Stomach (tissue), 9 donors: ENCODE results near the gene WDR20. TPM values are rescaled to one million over a fixed set of nuclear protein-coding genes. Genes with fewer than 3 reads are reported as not detected.

Source experiments
- DNase-seq, 2 donors: peaks; one replicate each; pipeline versions ENCODE4 v3.0.0 to v3.0.0-alpha.2; 2013 to 2019
- H3K27ac ChIP-seq, 5 donors: fragments of 200-600 bp in 4 of 5; sonication (generic) in 4 of 5; one replicate each; pipeline ENCODE4 v1.5.1; 2013 to 2019; ENCODE audit warnings: mild to moderate bottlenecking in 1 of 5, moderate library complexity in 1 of 5
- H3K27me3 ChIP-seq, 3 donors: fragments of 200-600 bp; sonication (generic); one replicate each; pipeline ENCODE4 v1.5.1; 2017 to 2019; ENCODE audit warnings: mixed run types in 1 of 3
- H3K36me3 ChIP-seq, 4 donors: fragments of 200-600 bp; sonication (generic); 1 replicate in 3 of 4; 2 replicates in 1 of 4; pipeline ENCODE4 v1.5.1; 2016 to 2019
- H3K4me1 ChIP-seq, 4 donors: fragments of 200-600 bp; sonication (generic); one replicate each; pipeline ENCODE4 v1.5.1; 2016 to 2019
- H3K4me3 ChIP-seq, 4 donors: fragments of 200-600 bp; sonication (generic) in 3 of 4; one replicate each; pipeline ENCODE4 v1.5.1; 2016 to 2019; ENCODE audit warnings: mild to moderate bottlenecking in 1 of 4
- H3K9me3 ChIP-seq, 4 donors: fragments of 200-600 bp; sonication (generic); one replicate each; pipeline ENCODE4 v1.5.1; 2016 to 2019
- EP300 ChIP-seq: sonication (generic); formaldehyde crosslinking; IDR thresholded peaks from one replicate; pipeline ENCODE4 v1.6.1; 2017; ENCODE audit warnings: antibody characterized with exemption
- POLR2A ChIP-seq, 4 donors: fragments of 450-650 bp; IDR thresholded peaks; one replicate each; pipeline ENCODE4 v1.6.1; 2016; ENCODE audit warnings: antibody characterized with exemption in 4 of 4, control low read depth in 2 of 4, mild to moderate bottlenecking in 1 of 4, moderate library complexity in 1 of 4
- POLR2AphosphoS5 ChIP-seq, 3 donors: sonication (generic); formaldehyde crosslinking; IDR thresholded peaks; one replicate each; pipeline ENCODE4 v1.6.1; 2016; ENCODE audit warnings: antibody characterized with exemption in 3 of 3
- WGBS, 5 donors: extraction: QIAGEN DNeasy Blood & Tissue Kit in 3 of 5; methylation state at CpG; one replicate each; pipeline versions ENCODE4 v1.1.5 to v1.1.7; 2013 to 2018; 5-methylcytosine and 5-hydroxymethylcytosine counted together
- intact Hi-C: fragments of 100-400 bp; cut with DNase I; formaldehyde crosslinking; loops from one replicate; pipeline ENCODE4 v1.15.1; 2023; ENCODE audit warnings: low total_unique reads
- polyA plus RNA-seq, 3 donors: library from polyadenylated mRNA; stranded (reverse); fragments of 200-250 nt; gene quantifications; one replicate each; pipeline ENCODE4 v1.2.3, GENCODE V29; 2013
- total RNA-seq, 5 donors: library from RNA; depleted of rRNA; stranded (reverse); fragments of >200 nt; gene quantifications; one replicate each; pipeline versions ENCODE4 v1.1.0 to v1.2.3, GENCODE V29; 2014 to 2016
- TF ChIP-seq, protein P1 (sequence below), 7 experiments: fragments of 450-650 bp in 4 of 7; fragments of 200-600 bp in 3 of 7; sonication (generic) in 3 of 7; IDR thresholded peaks; one replicate each; pipeline ENCODE4 v1.5.1; 2016 to 2019; ENCODE audit warnings: antibody characterized with exemption in 7 of 7, control low read depth in 2 of 7, mild to moderate bottlenecking in 1 of 7
- donor health status: healthy with polysubstance abuse.
- donor health status: Bipolar disorder and iron deficiency.
- donor health status: healthy.

Gene WDR20
- total and polyA plus RNA-seq, 8 donors = 8.2 to 44.2 (median 14.5) TPM

GRCh38 chr14:102208741-102209140, 69.0 kb downstream of the WDR20 start:
- no peaks in the 10 kb centered on the region for H3K27me3 ChIP-seq
- TF ChIP-seq POLR2A (IDR thresholded peaks at IDR 0.05) (no peak), EP300 (no peak), POLR2AphosphoS5 (IDR thresholded peaks at IDR 0.05) (no peak)
- TF ChIP-seq, protein P1, sequence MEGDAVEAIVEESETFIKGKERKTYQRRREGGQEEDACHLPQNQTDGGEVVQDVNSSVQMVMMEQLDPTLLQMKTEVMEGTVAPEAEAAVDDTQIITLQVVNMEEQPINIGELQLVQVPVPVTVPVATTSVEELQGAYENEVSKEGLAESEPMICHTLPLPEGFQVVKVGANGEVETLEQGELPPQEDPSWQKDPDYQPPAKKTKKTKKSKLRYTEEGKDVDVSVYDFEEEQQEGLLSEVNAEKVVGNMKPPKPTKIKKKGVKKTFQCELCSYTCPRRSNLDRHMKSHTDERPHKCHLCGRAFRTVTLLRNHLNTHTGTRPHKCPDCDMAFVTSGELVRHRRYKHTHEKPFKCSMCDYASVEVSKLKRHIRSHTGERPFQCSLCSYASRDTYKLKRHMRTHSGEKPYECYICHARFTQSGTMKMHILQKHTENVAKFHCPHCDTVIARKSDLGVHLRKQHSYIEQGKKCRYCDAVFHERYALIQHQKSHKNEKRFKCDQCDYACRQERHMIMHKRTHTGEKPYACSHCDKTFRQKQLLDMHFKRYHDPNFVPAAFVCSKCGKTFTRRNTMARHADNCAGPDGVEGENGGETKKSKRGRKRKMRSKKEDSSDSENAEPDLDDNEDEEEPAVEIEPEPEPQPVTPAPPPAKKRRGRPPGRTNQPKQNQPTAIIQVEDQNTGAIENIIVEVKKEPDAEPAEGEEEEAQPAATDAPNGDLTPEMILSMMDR (IDR thresholded peaks at IDR 0.05) = no peak
- H3K4me1 ChIP-seq = peaks cover 0 to under 1% (median 0%) of the 10 kb centered on the region in 4 donors
- H3K27ac ChIP-seq = no peak overlapping the region
- intact Hi-C loops = no loop called here
- H3K36me3 ChIP-seq = peaks cover 21 to 99% (median 87%) of the 10 kb centered on the region in 4 donors
- no peaks in the 10 kb centered on the region for H3K9me3 ChIP-seq
- H3K4me3 ChIP-seq = no peak overlapping the region
- no peak for DNase-seq
- 91 to 94% (median 94%) methylated on average over 17 of the region's 17 CpGs for WGBS, 5 donors

DNA sequence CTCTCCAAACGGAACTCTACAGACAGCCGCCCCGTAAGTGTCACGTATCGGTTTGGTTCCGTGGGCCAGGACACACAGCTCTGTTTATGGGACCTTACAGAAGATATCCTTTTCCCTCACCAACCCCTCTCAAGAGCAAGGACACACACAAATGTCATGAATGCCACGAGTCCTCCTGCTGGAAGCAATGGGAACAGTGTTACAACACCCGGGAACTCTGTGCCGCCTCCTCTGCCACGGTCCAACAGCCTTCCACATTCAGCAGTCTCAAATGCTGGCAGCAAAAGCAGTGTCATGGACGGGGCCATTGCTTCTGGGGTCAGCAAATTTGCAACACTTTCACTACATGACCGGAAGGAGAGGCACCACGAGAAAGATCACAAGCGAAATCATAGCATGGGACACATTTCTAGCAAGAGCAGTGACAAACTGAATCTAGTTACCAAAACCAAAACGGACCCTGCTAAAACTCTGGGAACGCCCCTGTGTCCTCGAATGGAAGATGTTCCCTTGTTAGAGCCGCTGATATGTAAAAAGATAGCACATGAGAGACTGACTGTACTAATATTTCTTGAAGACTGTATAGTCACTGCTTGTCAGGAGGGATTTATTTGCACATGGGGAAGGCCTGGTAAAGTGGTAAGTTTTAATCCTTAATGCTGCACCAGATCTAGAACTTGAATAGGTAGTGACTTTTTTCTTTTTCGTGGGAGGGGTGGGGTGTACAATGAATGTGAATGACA, 69.7 kb downstream of the WDR20 start:
- peak in 1 of 2 donors; percentile 41 for DNase-seq
- Histone ChIP-seq H3K27me3 (no peaks in the 10 kb centered on the region), H3K4me1 (peaks cover 0 to 6% (median 3%) of the 10 kb centered on the region in 4 donors), H3K36me3 (peaks cover 21 to 98% (median 82%) of the 10 kb centered on the region in 4 donors), H3K4me3 (no peak overlapping the region), H3K27ac (no peak overlapping the region), H3K9me3 (no peaks in the 10 kb centered on the region)
- 73 to 85% (median 78%) methylated on average over 19 of the region's 19 CpGs for WGBS, 5 donors
- intact Hi-C loops = no loop called here
- TF ChIP-seq EP300 (no peak), POLR2AphosphoS5 (IDR thresholded peaks at IDR 0.05) (no peak), POLR2A (IDR thresholded peaks at IDR 0.05) (no peak)
- TF ChIP-seq, protein P1 (IDR thresholded peaks at IDR 0.05) = no peak

DNA sequence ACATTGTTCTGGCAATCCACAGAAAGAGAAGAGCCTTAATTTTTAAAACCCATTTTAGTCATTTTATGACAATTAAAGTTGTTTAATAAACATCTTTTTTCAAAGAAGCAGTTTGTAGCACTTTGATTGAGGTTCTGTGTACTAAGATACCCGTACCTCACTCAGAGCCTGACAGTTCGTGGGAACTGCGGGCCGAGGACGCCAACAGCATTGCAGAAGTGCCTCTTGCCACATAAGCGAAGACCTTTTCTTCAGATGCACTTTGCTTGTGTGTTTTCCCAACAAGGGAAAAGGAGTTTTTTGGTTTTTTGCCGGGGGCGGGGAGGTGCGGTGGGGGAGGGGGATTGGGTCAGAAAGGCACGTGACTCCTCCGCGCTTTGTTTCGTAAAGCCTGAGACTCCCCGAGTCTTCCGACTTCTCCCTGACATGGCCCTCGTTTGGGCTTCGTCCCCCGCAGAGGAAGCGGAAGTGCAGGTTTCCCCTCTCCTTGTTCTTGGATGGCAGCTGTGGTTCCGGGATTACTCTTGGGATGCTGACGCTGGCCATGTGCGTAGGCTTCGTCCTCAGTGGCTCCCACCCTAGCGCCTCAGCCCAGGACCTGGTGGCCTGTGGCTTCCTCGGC, 70.8 kb downstream of the WDR20 start:
- Histone ChIP-seq H3K4me1 (peaks cover 0 to 14% (median 6%) of the 10 kb centered on the region in 4 donors), H3K4me3 (no peak overlapping the region), H3K27ac (no peak overlapping the region), H3K9me3 (no peaks in the 10 kb centered on the region), H3K36me3 (peaks cover 21 to 90% (median 70%) of the 10 kb centered on the region in 4 donors), H3K27me3 (no peaks in the 10 kb centered on the region)
- no peak for DNase-seq
- intact Hi-C loops = no loop called here
- WGBS, 5 donors = 90 to 96% (median 92%) methylated on average over 25 of the region's 25 CpGs
- TF ChIP-seq POLR2AphosphoS5 (IDR thresholded peaks at IDR 0.05) (no peak), EP300 (no peak), POLR2A (IDR thresholded peaks at IDR 0.05) (no peak)
- TF ChIP-seq, protein P1 (IDR thresholded peaks at IDR 0.05) = no peak

- Histone ChIP-seq H3K9me3 (no peaks in the 10 kb centered on the region), H3K27me3 (no peaks in the 10 kb centered on the region), H3K27ac (no peak overlapping the region), H3K4me3 (no peak overlapping the region), H3K36me3 (peaks cover 21 to 89% (median 64%) of the 10 kb centered on the region in 4 donors), H3K4me1 (peaks cover 0 to 18% (median 8%) of the 10 kb centered on the region in 4 donors)
- no peak for DNase-seq
- intact Hi-C loops = no loop called here
- WGBS, 5 donors = 92 to 97% (median 94%) methylated on average over 12 of the region's 12 CpGs
- TF ChIP-seq EP300 (no peak), POLR2AphosphoS5 (IDR thresholded peaks at IDR 0.05) (no peak), POLR2A (IDR thresholded peaks at IDR 0.05) (no peak)
- TF ChIP-seq, protein P1 (IDR thresholded peaks at IDR 0.05) = no peak
Observed at GRCh38 chr14:102211240-102211639, 71.5 kb downstream of the WDR20 start.
